Measurements from ENCODE around the gene KIF21B.
A peak's percentile ranks its signal among the peaks of the same experiment; 100 is the strongest.

KIF21B gene

GRCh38 chr1:200925831-200926230, 97.7 kb downstream of the KIF21B start:
- no peak overlapping the region for H3K4me3 ChIP-seq (ENCODE audit: low read length)
- DNase-seq (ENCODE audit: low read depth, low spot score): peak; percentile 52

GRCh38 chr1:200923601-200924000, 99.9 kb downstream of the KIF21B start:
- no peak for DNase-seq (ENCODE audit: low read depth, low spot score)
- no peak overlapping the region for H3K4me3 ChIP-seq (ENCODE audit: low read length)

GRCh38 chr1:200922406-200922805, 101.1 kb downstream of the KIF21B start:
- H3K4me3 ChIP-seq (ENCODE audit: low read length): no peak overlapping the region

GRCh38 chr1:200921571-200922110, 101.9 kb downstream of the KIF21B start:
- DNase-seq (ENCODE audit: low read depth, low spot score): no peak

More at GRCh38 chr1:200922406-200922805, 101.1 kb downstream of the KIF21B start:
- DNase-seq (ENCODE audit: low read depth, low spot score): no peak

More at GRCh38 chr1:200921571-200922110, 101.9 kb downstream of the KIF21B start:
- no peak overlapping the region for H3K4me3 ChIP-seq (ENCODE audit: low read length)
